NCI-H82 treated with DMSO at 0.1 percent for 48 hours (cell line): Measurements from ENCODE around the gene AFMID.
"Not testable (repeated sequence)": the region's sequence is repeated elsewhere in the genome, so short reads cannot be mapped to it uniquely, and the experiment has no call there.

ENCODE experiments used
- DNase-seq: peaks from one replicate; lab custom pipeline; 2025; ENCODE audit not compliant: unreplicated experiment; lab: John Stamatoyannopoulos, UW

The AFMID gene

GRCh38 chr17:78186692-78187595, at the start of gene AFMID, which contains the start of gene TK1:
Gene AFMID, plus strand, starts transcription at chr17:78187362. Its CDS starts 9 bp downstream, at chr17:78187371.
Gene TK1, minus strand, starts transcription at chr17:78187052. Its CDS starts 58 bp downstream, at chr17:78186994.
- peak; percentile 97 for DNase-seq

GRCh38 chr17:78137392-78138203, 49.6 kb upstream of the AFMID start:
- no peak for DNase-seq

- DNase-seq = no peak
These were observed 48.7 kb upstream of the AFMID start for GRCh38 chr17:78138204-78139060.

GRCh38 chr17:78139861-78140168, 47.3 kb upstream of the AFMID start:
- not testable (repeated sequence) for DNase-seq

GRCh38 chr17:78140169-78141051, 46.8 kb upstream of the AFMID start:
- DNase-seq = peak; percentile 98

GRCh38 chr17:78141437-78142118, 45.6 kb upstream of the AFMID start:
- no peak for DNase-seq

GRCh38 chr17:78142119-78142861, 44.9 kb upstream of the AFMID start:
- DNase-seq = no peak

- no peak for DNase-seq
These were observed 43.7 kb upstream of the AFMID start for GRCh38 chr17:78143214-78144146.

- DNase-seq = no peak
These were observed 42.9 kb upstream of the AFMID start for GRCh38 chr17:78144147-78144719.

- no peak for DNase-seq
These were observed 42.2 kb upstream of the AFMID start for GRCh38 chr17:78144736-78145641.

GRCh38 chr17:78146471-78146869, 40.7 kb upstream of the AFMID start:
- DNase-seq = no peak

- no peak for DNase-seq
These were observed 40.3 kb upstream of the AFMID start for GRCh38 chr17:78146881-78147280.

- no peak for DNase-seq
These were observed 39.7 kb upstream of the AFMID start for GRCh38 chr17:78147315-78147998.

GRCh38 chr17:78148286-78149016, 38.7 kb upstream of the AFMID start:
- no peak for DNase-seq

- no peak for DNase-seq
These were observed 35.6 kb upstream of the AFMID start for GRCh38 chr17:78151514-78152008.
